Fibroblast of skin of left biceps (primary cell): ENCODE measurements around the gene PNLIPRP1.

Experiments used
- DNase-seq, 2 experiments: peaks; one replicate each; pipeline ENCODE4 v3.0.0-alpha.2; 2013; ENCODE audit warnings: low read depth in 2 of 2

The PNLIPRP1 gene

DNA sequence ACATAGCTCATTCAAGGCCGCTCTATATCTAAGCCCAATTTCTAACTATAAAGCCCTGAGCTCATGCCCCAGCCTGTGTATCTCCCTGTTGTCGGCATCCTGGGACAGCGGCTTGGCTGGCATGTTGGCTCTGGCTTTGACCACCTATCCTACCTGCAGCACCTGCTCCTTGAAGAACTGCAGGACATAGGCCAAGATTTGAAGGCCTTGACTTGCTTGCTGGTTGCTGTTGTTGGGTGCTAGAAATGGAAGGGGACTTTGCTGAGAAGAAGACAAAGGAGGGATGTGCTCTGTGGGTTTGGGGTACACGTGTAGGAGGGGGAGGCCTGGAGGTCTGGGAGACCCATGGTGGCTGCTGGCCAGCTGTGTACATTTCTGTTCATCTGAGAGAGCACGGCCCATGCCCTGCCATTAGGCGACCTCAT is 41.1 kb downstream of the PNLIPRP1 start:
- DNase-seq = no peak

DNA sequence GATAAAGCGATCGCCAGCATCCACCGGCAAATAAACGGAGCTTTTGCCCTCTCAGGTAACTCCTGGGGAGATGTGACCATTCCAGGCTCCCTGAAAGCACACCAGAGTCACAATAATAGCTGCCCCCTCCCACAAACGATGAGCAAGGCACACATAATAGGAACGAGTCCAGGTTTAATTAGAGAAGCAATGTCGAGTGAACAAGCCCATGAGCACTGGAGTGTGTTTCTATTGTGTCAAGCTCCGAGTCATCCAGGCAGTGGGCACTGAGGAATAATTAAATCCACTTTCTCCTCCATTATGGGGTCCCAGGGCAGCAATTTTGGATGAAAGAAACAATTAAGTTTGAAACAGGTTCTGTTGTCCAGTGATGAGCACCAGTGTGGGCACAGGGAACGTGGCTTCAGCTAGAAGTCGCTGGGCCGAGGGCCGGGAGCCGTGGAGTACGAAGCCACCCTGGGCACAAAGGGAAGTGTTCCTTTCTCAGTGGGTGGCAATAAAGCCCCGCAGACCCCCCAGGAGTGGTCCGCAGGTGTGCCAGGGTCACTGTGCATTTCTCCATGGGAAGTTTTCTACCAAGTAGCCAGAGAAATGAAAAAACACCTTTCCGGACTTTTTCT is 41.9 kb downstream of the PNLIPRP1 start:
- no peak for DNase-seq

DNA sequence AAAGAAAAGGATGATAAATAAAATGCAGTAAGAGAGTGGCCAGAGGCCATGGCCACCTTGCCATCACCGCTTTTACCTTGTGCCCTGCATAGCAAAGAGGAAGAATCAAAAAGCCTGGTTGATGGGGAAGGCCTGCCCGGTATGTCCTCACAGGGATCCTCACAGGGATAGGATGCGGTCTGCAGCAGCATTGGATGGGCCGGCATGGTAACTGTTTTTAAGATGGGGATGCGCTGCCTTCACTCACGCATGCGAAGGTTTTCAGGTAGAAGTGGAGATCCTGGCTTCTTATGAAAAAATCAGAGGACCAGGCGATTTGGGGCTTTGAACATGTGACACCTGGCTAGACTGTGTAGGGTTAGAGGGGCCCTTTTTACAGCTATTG is 42.4 kb downstream of the PNLIPRP1 start:
- no peak for DNase-seq

DNA sequence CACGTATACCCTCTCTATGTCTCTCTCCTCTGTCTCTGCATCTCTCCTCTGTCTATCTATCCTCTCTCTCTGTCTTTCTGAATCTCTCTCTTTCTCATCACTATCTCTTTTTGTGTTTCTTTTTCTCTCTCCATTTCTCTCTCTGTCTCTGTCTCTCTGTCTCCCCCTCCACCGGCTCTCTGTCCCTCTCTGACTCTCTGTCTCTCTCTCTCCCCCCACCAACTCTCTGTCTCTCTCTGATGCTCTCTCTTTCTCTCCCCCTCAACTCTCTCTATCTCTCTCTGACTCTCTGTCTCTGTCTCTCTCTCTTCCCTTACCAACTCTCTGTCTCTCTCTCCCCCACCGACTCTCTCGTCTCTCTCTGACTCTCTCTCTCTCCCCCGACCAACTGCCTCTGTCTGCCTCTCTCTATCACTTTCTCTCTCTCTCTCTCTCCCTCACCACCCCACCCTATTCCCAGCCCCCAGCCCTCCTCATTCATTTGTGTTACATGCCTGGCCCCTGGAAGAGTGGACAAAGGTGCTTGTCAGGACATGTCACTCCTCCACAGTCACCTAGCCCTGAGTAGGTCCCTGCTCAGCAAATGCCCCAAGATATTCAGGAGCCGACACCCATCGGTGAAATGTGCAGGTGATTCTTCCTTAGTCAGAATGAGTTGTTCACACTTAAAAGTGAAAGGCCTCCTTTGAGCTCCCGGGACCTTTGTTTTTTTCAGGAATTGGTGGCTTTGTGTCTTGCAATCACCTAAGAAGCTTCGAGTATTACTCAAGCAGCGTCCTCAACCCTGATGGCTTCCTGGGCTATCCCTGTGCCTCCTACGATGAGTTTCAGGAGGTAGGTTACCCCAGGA is 43.6 kb downstream of the PNLIPRP1 start:
- DNase-seq = no peak

DNA sequence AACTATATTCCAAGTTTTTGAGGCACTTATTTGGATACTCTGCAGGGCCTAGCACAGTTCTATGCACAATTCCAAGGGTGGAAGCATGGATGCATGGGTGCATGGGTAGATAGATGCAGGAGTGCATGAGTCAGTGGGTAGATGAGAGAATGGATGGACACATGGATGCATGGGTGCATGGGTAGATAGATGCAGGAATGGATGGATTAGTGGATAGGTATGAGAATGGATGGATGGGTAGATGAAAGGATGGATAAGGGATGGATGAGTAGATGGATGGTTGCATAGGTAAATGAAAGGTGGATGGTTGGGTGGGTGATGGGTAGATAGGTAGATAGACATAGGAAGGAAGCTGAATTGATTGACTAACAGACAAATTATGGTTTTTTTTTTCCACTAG is 45.6 kb downstream of the PNLIPRP1 start:
- no peak for DNase-seq

GRCh38 chr10:116636976-116637375 is 46.2 kb downstream of the PNLIPRP1 start:
- no peak for DNase-seq

GRCh38 chr10:116637830-116638229 is 47.1 kb downstream of the PNLIPRP1 start:
- DNase-seq = no peak

DNA sequence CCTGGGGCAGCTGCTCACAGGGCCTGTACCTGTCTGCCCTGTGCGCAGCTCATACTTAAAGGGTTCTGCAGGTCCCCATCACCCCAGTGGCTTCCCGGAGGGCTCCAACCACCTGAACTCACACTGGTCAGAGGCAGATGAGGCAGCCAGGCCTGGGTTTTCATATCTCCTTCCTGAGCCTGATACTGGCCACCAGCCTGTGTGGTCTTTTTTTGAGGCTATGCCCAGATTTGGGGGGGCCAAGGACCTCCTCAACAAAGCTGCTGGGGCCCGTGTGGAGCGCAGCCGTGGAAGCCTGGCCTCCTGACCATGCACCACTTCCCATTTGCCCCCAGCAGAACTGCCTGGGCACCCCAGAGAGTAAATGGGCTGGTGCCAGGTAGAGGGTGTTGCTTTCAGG is 55.7 kb downstream of the PNLIPRP1 start:
- no peak for DNase-seq

DNA sequence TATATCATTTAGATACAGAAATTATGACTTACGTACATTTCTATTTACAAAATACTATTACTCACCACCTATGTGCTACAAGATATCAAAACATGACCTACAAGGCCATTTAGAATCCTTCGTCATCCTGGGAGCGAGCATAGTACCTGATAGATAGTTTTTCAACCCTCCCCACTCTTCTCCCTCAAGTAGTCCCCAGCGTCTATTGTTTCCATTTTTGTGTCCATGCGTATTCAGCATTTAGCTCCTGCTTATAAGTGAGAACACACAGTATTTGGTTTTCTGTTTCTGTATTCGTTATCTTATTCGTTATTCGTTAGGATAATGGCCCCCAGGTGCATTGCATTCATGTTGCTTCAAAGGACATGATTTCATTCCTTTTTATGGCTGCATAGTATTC is 58.1 kb downstream of the PNLIPRP1 start:
- no peak for DNase-seq

DNA sequence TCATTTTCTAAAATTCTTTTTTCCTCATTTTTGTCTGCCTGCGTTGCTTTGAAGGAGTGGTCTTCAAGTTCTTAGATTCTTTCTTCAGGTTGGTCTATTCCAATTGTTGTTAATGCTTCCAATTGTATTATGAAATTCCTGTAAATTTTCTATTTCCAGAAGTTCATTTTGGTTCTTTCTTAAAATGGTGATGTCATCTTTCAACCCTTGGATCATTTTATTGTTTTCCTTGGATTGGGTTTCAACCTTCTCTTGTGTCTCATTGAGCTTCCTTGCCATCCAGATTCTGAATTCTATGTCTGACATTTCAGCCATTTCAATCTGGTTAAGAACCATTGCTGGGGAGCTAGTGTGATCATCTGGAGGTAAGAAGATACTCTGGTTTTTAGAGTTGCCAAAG is 63.1 kb downstream of the PNLIPRP1 start:
- no peak for DNase-seq

DNA sequence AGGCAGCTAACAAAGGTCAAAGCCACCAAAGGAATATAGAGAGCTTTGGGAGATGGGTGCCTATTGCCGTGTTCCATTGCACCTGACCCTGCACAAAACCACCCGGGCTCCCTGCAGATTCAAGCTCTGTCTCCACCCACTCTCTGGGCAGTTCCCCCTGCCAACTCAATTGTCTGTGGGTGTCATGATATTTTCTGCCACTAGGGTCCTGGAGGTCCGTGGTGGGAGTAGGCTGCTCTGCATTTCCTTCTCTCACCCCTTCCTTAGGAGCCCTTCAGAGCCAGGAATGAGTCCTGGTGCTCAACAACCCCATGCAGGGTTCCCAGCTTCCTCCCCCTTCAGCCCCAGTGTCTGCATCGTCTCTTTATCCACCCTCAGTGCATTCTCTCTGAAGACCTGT is 64.1 kb downstream of the PNLIPRP1 start:
- no peak for DNase-seq

DNA sequence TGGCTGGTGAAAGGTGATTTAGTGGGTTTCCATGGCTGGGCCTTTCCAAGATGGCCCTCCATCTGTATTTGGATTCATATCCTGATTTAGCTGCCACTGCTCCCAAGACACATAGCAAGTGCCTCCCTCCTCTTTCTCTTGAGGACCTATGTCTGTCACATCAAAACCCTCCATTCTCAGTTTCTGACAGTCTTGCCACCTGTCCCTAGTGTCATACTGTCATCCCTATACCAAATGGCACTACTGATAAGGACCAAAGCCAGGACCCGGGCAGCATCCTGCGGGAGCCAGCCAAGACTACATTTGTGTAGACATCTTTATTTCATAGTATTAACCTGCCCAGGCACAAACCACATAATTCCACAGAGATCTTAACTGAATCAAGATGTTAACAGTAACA is 64.8 kb downstream of the PNLIPRP1 start:
- DNase-seq = no peak

DNA sequence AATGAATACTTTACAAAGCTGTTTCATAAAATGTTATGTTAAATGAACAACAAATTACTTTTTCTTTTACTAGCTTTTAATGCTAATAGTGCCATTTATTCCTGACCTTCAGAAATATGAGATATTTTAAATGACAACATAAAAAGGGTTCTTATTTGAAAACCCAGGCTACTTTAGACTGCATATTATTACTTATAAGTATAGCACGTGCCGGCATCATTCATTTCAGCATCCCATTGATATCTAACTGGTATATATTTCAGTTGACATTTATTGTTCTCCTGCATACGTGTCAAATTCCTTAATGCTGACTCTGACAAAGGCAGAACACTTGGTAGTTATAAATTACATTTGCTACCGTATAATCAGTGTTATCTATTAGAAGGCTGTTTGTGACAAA is 65.3 kb downstream of the PNLIPRP1 start:
- no peak for DNase-seq

GRCh38 chr10:116657863-116658551 is 67.2 kb downstream of the PNLIPRP1 start:
- DNase-seq = no peak
